Nephron progenitor cell (in vitro differentiated cells): ENCODE measurements around the gene DAGLA.
"Not testable (repeated sequence)": the region's sequence is repeated elsewhere in the genome, so short reads cannot be mapped to it uniquely, and the experiment has no call there.

Source experiments
- DNase-seq: peaks from one replicate; pipeline ENCODE4 v3.0.0; 2021
- H3K27ac Mint-ChIP-seq: 2 replicates; pipeline ENCODE4 v1.8.0; 2021; ENCODE audit warnings: mild to moderate bottlenecking, moderate library complexity, mixed read lengths
- H3K27me3 Mint-ChIP-seq: 2 replicates; pipeline ENCODE4 v1.8.0; 2021; ENCODE audit warnings: mild to moderate bottlenecking, low read depth, mixed read lengths; ENCODE audit not compliant: poor library complexity
- H3K36me3 Mint-ChIP-seq: 2 replicates; pipeline ENCODE4 v1.8.0; 2021; ENCODE audit warnings: low read depth, mixed read lengths
- H3K4me1 Mint-ChIP-seq: 2 replicates; pipeline ENCODE4 v1.8.0; 2021; ENCODE audit warnings: mixed read lengths
- H3K4me3 Mint-ChIP-seq: 2 replicates; pipeline ENCODE4 v1.8.0; 2021; ENCODE audit warnings: mild to moderate bottlenecking, moderate library complexity, mixed read lengths
- H3K9me3 Mint-ChIP-seq: 2 replicates; pipeline ENCODE4 v1.8.0; 2021; ENCODE audit warnings: mild to moderate bottlenecking, moderate library complexity, mixed read lengths
- TF ChIP-seq, protein P1 (sequence below): fragments of 200-600 bp; sonication (generic); IDR thresholded peaks from 2 replicates; pipeline ENCODE4 v1.5.0; 2021; ENCODE audit warnings: antibody characterized with exemption

Gene DAGLA

DNA sequence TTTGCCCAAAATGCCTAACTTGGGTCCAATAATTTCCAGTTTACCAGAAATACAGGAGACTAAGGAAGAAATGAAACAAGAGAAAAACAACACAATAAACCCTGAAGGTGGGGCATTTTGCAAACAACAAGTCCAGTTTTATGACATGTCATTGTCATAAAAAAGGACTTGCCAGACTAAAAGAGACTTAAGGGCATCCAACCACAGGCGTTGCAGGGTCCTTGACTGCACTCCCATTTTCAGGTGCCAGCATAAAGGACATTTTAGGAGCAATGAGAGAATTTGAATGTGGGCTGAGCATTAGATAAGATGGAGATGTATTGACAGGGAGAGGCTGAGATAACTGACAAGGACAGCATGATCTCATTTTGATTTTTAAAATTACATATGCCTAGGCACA lies 28.1 kb upstream of the DAGLA start:
- no peak for DNase-seq
- H3K4me3 Mint-ChIP-seq: no peak overlapping the region
- TF ChIP-seq, protein P1, sequence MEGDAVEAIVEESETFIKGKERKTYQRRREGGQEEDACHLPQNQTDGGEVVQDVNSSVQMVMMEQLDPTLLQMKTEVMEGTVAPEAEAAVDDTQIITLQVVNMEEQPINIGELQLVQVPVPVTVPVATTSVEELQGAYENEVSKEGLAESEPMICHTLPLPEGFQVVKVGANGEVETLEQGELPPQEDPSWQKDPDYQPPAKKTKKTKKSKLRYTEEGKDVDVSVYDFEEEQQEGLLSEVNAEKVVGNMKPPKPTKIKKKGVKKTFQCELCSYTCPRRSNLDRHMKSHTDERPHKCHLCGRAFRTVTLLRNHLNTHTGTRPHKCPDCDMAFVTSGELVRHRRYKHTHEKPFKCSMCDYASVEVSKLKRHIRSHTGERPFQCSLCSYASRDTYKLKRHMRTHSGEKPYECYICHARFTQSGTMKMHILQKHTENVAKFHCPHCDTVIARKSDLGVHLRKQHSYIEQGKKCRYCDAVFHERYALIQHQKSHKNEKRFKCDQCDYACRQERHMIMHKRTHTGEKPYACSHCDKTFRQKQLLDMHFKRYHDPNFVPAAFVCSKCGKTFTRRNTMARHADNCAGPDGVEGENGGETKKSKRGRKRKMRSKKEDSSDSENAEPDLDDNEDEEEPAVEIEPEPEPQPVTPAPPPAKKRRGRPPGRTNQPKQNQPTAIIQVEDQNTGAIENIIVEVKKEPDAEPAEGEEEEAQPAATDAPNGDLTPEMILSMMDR: no peak
- H3K27ac Mint-ChIP-seq: no peak overlapping the region
- H3K27me3 Mint-ChIP-seq: peaks cover 21% of the 10 kb centered on the region
- H3K4me1 Mint-ChIP-seq: peaks cover 32% of the 10 kb centered on the region
- no peaks in the 10 kb centered on the region for H3K9me3 Mint-ChIP-seq
- H3K36me3 Mint-ChIP-seq: no peaks in the 10 kb centered on the region

DNA sequence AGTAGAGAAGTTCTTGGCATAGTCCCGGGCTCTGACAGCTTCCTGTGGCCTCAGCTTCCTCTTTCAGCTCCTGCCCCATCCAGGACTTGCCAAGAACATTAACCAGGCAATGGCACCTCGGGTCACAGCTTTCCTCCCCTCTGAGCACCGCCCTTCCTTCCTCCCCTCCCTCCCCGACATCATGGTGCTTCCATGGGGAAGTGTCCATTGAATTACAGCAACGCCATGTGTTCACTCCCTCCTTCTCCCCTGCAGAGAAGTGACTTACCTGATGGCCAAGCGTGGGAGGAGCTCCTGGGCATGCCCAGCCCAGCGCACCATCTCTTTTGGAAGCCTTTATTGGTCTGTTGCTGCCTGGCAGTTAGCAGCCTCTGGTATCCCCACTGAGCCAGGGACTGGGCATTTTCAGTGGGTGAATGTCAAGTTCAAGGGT lies 25.8 kb upstream of the DAGLA start:
- no peaks in the 10 kb centered on the region for H3K36me3 Mint-ChIP-seq
- peaks cover 32% of the 10 kb centered on the region for H3K4me1 Mint-ChIP-seq
- TF ChIP-seq, protein P1: no peak
- H3K27me3 Mint-ChIP-seq: peaks cover 18% of the 10 kb centered on the region
- no peak overlapping the region for H3K4me3 Mint-ChIP-seq
- H3K9me3 Mint-ChIP-seq: no peaks in the 10 kb centered on the region
- DNase-seq: no peak
- H3K27ac Mint-ChIP-seq: no peak overlapping the region

DNA sequence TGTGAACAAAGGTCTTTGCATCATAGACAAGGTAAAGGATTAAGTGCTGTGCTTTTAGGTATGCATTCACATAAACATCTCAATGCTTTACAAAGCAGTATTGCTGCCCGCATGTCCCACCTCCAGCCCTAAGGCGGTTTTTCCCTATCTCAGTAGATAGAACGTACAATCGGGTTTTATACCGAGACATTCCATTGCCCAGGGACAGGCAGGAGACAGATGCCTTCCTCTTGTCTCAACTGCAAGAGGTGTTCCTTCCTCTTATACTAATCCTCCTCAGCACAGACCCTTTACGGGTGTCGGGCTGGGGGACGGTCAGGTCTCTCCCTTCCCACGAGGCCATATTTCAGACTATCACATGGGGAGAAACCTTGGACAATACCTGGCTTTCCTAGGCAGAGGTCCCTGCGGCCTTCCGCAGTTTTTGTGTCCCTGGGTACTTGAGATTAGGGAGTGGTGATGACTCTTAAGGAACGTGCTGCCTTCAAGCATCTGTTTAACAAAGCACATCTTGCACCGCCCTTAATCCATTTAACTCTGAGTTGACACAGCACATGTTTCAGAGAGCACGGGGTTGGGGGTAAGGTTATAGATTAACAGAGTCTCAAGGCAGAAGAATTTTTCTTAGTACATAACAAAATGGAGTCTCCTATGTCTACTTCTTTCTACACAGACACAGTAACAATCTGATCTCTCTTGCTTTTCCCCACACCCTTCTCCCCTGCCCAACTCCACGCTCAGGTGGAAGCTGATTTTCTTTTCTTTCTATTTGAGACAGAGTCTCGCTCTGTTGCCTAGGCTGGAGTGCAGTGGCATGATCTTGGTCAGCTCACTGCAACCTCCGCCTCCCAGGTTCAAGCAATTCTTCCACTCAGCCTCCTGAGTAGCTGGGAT lies 24.7 kb upstream of the DAGLA start:
- peaks cover 32% of the 10 kb centered on the region for H3K4me1 Mint-ChIP-seq

DNA sequence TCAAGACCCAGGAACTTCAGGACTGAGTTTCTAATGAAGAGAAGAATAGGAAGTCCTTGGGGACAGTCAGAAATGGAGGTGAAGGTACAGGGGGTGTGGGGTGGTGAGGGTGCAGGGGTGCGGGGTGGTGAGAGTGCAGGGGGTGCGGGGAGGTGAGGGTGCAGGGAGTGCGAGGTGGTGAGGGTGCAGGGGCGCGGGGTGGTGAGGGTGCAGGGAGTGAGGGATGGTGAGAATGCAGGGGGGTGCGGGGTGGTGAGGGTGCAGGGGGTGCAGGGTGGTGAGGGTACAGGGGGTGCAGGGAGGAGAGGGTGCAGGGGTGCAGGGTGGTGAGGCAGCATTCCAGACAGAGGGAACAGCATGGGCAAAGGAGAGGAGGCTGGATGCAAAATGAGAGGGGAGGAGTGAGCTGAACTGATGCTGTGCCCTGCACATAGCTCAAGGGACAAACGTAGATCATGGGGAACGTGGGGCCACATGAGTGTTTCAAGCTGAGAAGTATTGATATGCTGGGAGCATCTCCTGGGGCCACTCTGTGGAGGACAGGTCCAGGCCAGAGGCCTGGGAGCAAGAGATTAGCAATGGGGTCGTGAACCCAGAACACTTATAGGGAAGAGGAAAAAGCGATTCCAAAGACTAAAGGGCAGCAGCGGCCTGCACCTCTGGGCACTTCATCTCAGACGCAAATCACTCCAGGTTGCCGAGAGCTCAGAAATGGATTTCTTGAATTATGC lies 23.7 kb upstream of the DAGLA start:
- no peak overlapping the region for H3K27ac Mint-ChIP-seq
- H3K4me1 Mint-ChIP-seq: peaks cover 26% of the 10 kb centered on the region
- peaks cover 25% of the 10 kb centered on the region for H3K27me3 Mint-ChIP-seq
- DNase-seq: no peak
- TF ChIP-seq, protein P1: no peak
- H3K4me3 Mint-ChIP-seq: no peak overlapping the region
- no peaks in the 10 kb centered on the region for H3K36me3 Mint-ChIP-seq
- H3K9me3 Mint-ChIP-seq: no peaks in the 10 kb centered on the region

More for the DNA sequence above, 24.7 kb upstream of the DAGLA start:
- H3K27me3 Mint-ChIP-seq: peaks cover 18% of the 10 kb centered on the region
- H3K4me3 Mint-ChIP-seq, H3K36me3 Mint-ChIP-seq, DNase-seq, H3K27ac Mint-ChIP-seq, H3K9me3 Mint-ChIP-seq: not testable (repeated sequence)

DNA sequence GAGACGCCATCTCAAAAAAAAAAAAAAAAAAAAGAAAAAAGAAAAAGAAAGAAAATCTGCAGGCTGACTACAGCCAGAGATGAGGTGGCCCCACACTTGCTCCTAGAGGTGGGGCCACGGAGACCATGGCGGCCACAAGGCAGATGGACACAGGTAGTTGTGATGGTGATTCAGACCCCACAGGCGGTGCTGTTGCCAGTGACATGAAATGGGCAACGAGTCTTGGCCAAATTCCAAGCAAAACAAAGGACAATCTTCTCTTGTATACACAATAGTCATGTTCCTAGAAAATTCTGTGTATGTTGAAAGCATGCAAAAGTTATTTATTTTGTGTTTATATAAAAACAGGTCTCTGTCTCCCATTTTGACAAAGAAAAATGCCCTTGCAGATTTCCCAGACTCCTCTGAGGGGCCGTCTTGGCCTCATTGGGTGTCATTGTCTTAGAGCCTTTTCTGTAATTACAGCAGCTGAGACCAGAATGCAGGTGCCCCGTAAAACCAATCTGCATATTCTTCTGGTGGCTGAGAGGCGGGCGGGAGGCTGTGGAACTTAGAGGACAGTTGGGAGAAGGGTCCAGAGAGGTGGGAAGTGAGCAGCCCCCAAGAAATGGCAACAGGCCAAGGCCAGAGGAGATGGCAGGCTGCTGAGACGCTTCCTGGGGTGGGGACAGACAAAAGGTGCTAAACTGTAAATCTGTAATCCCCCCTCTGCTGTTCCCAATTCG lies 22.5 kb upstream of the DAGLA start:
- H3K9me3 Mint-ChIP-seq: no peaks in the 10 kb centered on the region
- TF ChIP-seq, protein P1: no peak
- H3K27ac Mint-ChIP-seq: no peak overlapping the region

More for the DNA sequence above, 22.5 kb upstream of the DAGLA start:
- no peak overlapping the region for H3K4me3 Mint-ChIP-seq
- no peaks in the 10 kb centered on the region for H3K36me3 Mint-ChIP-seq
- no peak for DNase-seq
- peaks cover 20% of the 10 kb centered on the region for H3K27me3 Mint-ChIP-seq
- H3K4me1 Mint-ChIP-seq: peaks cover 19% of the 10 kb centered on the region
